BJ (cell line): ENCODE data around the gene NFATC1. TPM values are rescaled to one million over a fixed set of nuclear protein-coding genes. Genes with fewer than 3 reads are reported as not detected.

Experiments
- CTCF ChIA-PET: fragments of 350-600 bp; formaldehyde crosslinking; extraction: SDS; loops from one replicate; lab custom pipeline; 2021; ENCODE audit warnings: antibody characterized with exemption, inconsistent platforms; lab: Yijun Ruan, JAX
- POLR2A ChIA-PET: fragments of 300-600 bp; sonication (Branson Sonifier 250); formaldehyde crosslinking; extraction: SDS; loops from one replicate; lab custom pipeline; 2021; ENCODE audit warnings: antibody characterized with exemption; lab: Charles Lee
- DNase-seq: peaks from one replicate; pipeline ENCODE4 v3.0.0-alpha.2; 2011; ENCODE audit warnings: low read depth
- H3K27me3 ChIP-seq: 2 replicates; pipeline ENCODE4 v1.6.0; 2011; ENCODE audit warnings: low read length; ENCODE audit not compliant: control insufficient read depth, insufficient read depth
- H3K36me3 ChIP-seq: 2 replicates; pipeline ENCODE4 v1.5.1; 2011; ENCODE audit warnings: low read length; ENCODE audit not compliant: control insufficient read depth, insufficient read depth
- H3K4me3 ChIP-seq: 2 replicates; pipeline ENCODE4 v1.5.1; 2011; ENCODE audit warnings: low read depth, mild to moderate bottlenecking, control low read depth, low read length
- CTCF ChIP-seq: IDR thresholded peaks from 2 replicates; pipeline ENCODE4 v1.5.1; 2011; ENCODE audit warnings: low read depth, mild to moderate bottlenecking, control low read depth, inconsistent platforms, low read length, moderate library complexity; ENCODE audit not compliant: insufficient read depth
- polyA plus RNA-seq: library from polyadenylated mRNA; depleted of rRNA; stranded (reverse); fragments of >200 nt; gene quantifications from 2 replicates; pipeline ENCODE4 v1.2.3, GENCODE V29; 2011

The NFATC1 gene
- polyA plus RNA-seq, 1 experiment = 1.2 TPM

GRCh38 chr18:79461627-79462026, 65.9 kb downstream of the NFATC1 start:
- no peak for DNase-seq
- no peak for TF ChIP-seq CTCF
- Histone ChIP-seq H3K36me3 (no peaks in the 10 kb centered on the region), H3K4me3 (no peak overlapping the region), H3K27me3 (no peaks in the 10 kb centered on the region)
- ChIA-PET CTCF (no interaction called here), POLR2A (no interaction called here)

- ChIA-PET CTCF (no interaction called here), POLR2A (no interaction called here)
- no peaks in the 10 kb centered on the region for H3K27me3 ChIP-seq
- H3K36me3 ChIP-seq = no peaks in the 10 kb centered on the region
- no peak overlapping the region for H3K4me3 ChIP-seq
- no peak for DNase-seq
- TF ChIP-seq CTCF = no peak
Observed at GRCh38 chr18:79463424-79463960, 67.8 kb downstream of the NFATC1 start.

- no peak for TF ChIP-seq CTCF
- H3K4me3 ChIP-seq = no peak overlapping the region
- peaks cover 1% of the 10 kb centered on the region; the same call in 1 of the 2 replicates for H3K36me3 ChIP-seq
- ChIA-PET CTCF (no interaction called here), POLR2A (no interaction called here)
- H3K27me3 ChIP-seq = no peaks in the 10 kb centered on the region
- DNase-seq = no peak
Observed at GRCh38 chr18:79465392-79465991, 69.8 kb downstream of the NFATC1 start.

- ChIA-PET POLR2A (no interaction called here), CTCF (no interaction called here)
- H3K27me3 ChIP-seq = no peaks in the 10 kb centered on the region
- peaks cover 1% of the 10 kb centered on the region; the same call in 1 of the 2 replicates for H3K36me3 ChIP-seq
- no peak for TF ChIP-seq CTCF
- H3K4me3 ChIP-seq = no peak overlapping the region
- no peak for DNase-seq
Observed at GRCh38 chr18:79466591-79466990, 70.9 kb downstream of the NFATC1 start.

- CTCF ChIA-PET = interaction anchor here (0.6 kb wide), 2 partner anchors 11 to 66 kb away, joined by 3 read pairs; no protein-coding TSS in a partner anchor
- POLR2A ChIA-PET = no interaction called here
- Histone ChIP-seq H3K4me3 (no peak overlapping the region), H3K27me3 (no peaks in the 10 kb centered on the region), H3K36me3 (peaks cover 1% of the 10 kb centered on the region; the same call in 1 of the 2 replicates)
- no peak for TF ChIP-seq CTCF
- DNase-seq = no peak
Observed at GRCh38 chr18:79467126-79467525, 71.4 kb downstream of the NFATC1 start.
